ENCODE data around the gene ATF2.
"Not testable (repeated sequence)": the region's sequence is repeated elsewhere in the genome, so short reads cannot be mapped to it uniquely, and the experiment has no call there.

ATF2 gene

GRCh38 chr2:175164235-175164634, 3.8 kb downstream of the ATF2 start:
- DNase-seq = no peak

- no peak for DNase-seq
These were observed 9.1 kb downstream of the ATF2 start for GRCh38 chr2:175158894-175159293.

- DNase-seq = no peak
These were observed 11.5 kb downstream of the ATF2 start for GRCh38 chr2:175156534-175156933.

- no peak for DNase-seq
These were observed 13.3 kb downstream of the ATF2 start for GRCh38 chr2:175154661-175155082.

GRCh38 chr2:175152242-175152641, 15.8 kb downstream of the ATF2 start:
- no peak for DNase-seq

GRCh38 chr2:175151791-175152190, 16.2 kb downstream of the ATF2 start:
- no peak for DNase-seq

- no peak for DNase-seq
These were observed 20.8 kb downstream of the ATF2 start for GRCh38 chr2:175147186-175147585.

- DNase-seq = no peak
These were observed 24.3 kb downstream of the ATF2 start for GRCh38 chr2:175143678-175144077.

GRCh38 chr2:175143191-175143590, 24.8 kb downstream of the ATF2 start:
- DNase-seq = no peak

- no peak for DNase-seq
These were observed 27.7 kb downstream of the ATF2 start for GRCh38 chr2:175140332-175140731.

GRCh38 chr2:175137793-175138192, 30.2 kb downstream of the ATF2 start:
- no peak for DNase-seq

GRCh38 chr2:175136334-175137215, 31.4 kb downstream of the ATF2 start:
- no peak for DNase-seq

GRCh38 chr2:175135862-175136261, 32.1 kb downstream of the ATF2 start:
- no peak for DNase-seq

- no peak for DNase-seq
These were observed 32.8 kb downstream of the ATF2 start for GRCh38 chr2:175135177-175135576.

GRCh38 chr2:175131252-175131651, 36.8 kb downstream of the ATF2 start:
- no peak for DNase-seq

GRCh38 chr2:175126661-175127060, 41.3 kb downstream of the ATF2 start:
- DNase-seq = no peak

GRCh38 chr2:175123254-175123653, 44.7 kb downstream of the ATF2 start:
- DNase-seq = no peak

- DNase-seq = no peak
These were observed 56.8 kb downstream of the ATF2 start for GRCh38 chr2:175111200-175111657.

GRCh38 chr2:175108091-175108490, 59.9 kb downstream of the ATF2 start:
- not testable (repeated sequence) for DNase-seq

GRCh38 chr2:175107146-175107545, 60.9 kb downstream of the ATF2 start:
- DNase-seq = no peak

GRCh38 chr2:175103191-175103590, 64.8 kb downstream of the ATF2 start:
- no peak for DNase-seq

- DNase-seq = no peak
These were observed 66.5 kb downstream of the ATF2 start for GRCh38 chr2:175101514-175101913.

GRCh38 chr2:175097297-175097696, 70.7 kb downstream of the ATF2 start:
- DNase-seq = no peak

- not testable (repeated sequence) for DNase-seq
These were observed 83.9 kb downstream of the ATF2 start for GRCh38 chr2:175084117-175084516.

GRCh38 chr2:175080479-175080878, 87.5 kb downstream of the ATF2 start:
- no peak for DNase-seq
